GM11168 (cell line): ENCODE measurements around the gene GLRX3.

ENCODE experiments used
- in situ Hi-C: fragments of 300-500 bp; cut with MboI; formaldehyde crosslinking; loops from one replicate; pipeline ENCODE4 v1.12.0; 2022; ENCODE audit warnings: low sequenced_read_pairs; ENCODE audit not compliant: unreplicated experiment

GLRX3 gene

GRCh38 chr10:130185591-130185990 is 49.4 kb downstream of the GLRX3 start:
- in situ Hi-C loops = loop anchor here (25.0 kb wide), 1 partner anchor 1702 kb away; no protein-coding TSS in a partner anchor

DNA sequence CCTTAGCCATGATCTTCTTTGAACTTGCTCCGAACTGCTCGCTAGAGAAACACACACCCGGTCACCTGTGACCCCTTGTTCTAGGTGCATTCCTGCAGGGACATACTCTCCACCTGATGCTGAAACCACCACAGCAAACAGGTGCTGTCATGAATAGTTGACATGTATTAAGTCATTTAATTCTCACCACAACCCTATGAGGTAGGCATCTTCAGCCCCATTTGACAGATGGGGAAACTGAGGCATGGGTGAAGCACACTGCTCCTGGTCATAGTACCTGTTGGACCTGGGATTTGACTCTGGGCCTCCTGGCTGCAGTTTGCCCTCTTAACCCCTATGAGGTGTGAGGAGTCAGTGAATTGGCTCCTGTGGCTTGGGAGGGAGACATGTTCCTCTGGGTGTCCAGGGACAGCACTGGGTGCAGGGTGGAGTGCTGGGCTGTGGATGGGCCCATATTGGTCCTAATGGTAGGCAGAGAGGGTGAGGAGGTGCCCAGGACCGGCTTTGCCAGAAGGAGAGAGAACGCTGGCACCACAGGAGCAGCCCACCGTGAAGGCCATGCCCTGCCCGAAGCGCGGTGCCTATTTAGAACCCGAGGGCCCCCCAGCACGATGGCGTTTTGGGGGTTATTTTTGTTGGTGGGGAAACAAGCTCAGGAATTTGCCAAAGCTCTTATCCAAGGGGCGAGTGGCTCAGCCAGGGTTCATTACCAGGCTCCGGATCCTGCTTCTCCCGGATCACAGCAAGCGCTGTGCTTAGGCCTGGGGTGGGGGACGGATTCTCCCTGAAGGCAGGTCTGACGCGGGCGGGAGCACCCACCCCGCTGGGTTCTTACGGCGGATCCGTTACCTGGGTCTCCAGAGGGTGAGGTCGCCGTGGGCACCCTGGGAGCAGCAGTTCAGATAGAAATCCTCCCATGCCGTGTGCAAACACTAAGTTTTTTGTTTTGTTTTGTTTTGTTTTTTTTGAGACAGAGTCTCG is 52.3 kb downstream of the GLRX3 start:
- in situ Hi-C loops = loop anchor here (25.0 kb wide), 1 partner anchor 1699 kb away; no protein-coding TSS in a partner anchor

- in situ Hi-C loops = loop anchor here (25.0 kb wide), 1 partner anchor 1698 kb away; no protein-coding TSS in a partner anchor
Observed at GRCh38 chr10:130189608-130190054, 53.4 kb downstream of the GLRX3 start.

- in situ Hi-C loops = loop anchor here (25.0 kb wide), 1 partner anchor 1697 kb away; no protein-coding TSS in a partner anchor
Observed at GRCh38 chr10:130190055-130190736, 54.0 kb downstream of the GLRX3 start.

GRCh38 chr10:130190737-130191115 is 54.5 kb downstream of the GLRX3 start:
- in situ Hi-C loops = loop anchor here (25.0 kb wide), 1 partner anchor 1697 kb away; no protein-coding TSS in a partner anchor

- in situ Hi-C loops = loop anchor here (25.0 kb wide), 1 partner anchor 1696 kb away; no protein-coding TSS in a partner anchor
Observed at GRCh38 chr10:130191380-130191779, 55.2 kb downstream of the GLRX3 start.

DNA sequence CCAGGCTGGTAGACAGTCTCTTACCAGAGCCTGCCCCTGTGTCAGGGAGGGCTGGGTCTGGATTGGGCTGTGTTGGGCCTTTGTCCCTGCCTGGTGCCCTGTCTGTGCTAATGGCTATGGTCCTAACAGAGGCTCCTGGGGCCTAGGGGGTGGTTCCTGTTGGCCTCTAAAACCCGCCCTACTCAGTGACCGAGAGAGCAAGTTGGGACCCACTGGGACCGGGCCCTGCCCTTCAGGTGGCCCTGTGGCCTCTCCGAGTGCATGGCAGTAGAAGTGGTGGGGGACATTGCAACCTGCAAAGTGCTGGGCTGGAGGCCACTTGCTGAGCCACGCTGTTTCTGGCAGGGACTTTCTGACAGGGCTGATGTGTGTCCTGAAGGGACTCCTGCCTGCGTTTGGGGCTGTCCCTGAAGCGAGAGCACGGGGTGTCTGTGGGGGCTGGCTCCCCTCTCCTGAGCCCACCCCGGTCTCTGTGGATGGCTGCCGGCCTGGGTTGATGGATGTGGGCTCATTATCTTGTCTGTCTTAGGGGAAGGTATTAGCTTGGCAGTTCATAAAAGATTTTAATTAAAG is 56.2 kb downstream of the GLRX3 start:
- in situ Hi-C loops = loop anchor here (25.0 kb wide), 1 partner anchor 1695 kb away; no protein-coding TSS in a partner anchor

DNA sequence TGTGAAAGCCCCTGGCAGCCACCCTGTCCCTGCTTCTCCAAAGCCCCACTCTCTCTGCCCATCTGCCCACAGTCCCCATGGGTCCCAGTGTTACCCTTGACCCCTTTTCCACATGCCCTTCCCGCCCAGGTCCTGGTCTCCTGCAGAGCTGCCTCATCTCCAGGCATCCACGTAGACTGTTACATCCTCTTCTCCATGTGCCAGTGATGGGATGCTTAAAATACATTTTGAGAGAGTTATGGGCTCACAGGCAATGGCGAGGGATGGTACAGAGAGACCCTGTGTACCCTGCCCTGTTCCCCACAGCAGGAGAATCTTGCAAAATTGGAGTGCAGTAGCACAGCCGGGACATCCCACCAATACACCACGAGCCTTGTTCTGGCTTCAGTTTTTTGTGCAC is 56.8 kb downstream of the GLRX3 start:
- in situ Hi-C loops = loop anchor here (25.0 kb wide), 1 partner anchor 1694 kb away; no protein-coding TSS in a partner anchor

DNA sequence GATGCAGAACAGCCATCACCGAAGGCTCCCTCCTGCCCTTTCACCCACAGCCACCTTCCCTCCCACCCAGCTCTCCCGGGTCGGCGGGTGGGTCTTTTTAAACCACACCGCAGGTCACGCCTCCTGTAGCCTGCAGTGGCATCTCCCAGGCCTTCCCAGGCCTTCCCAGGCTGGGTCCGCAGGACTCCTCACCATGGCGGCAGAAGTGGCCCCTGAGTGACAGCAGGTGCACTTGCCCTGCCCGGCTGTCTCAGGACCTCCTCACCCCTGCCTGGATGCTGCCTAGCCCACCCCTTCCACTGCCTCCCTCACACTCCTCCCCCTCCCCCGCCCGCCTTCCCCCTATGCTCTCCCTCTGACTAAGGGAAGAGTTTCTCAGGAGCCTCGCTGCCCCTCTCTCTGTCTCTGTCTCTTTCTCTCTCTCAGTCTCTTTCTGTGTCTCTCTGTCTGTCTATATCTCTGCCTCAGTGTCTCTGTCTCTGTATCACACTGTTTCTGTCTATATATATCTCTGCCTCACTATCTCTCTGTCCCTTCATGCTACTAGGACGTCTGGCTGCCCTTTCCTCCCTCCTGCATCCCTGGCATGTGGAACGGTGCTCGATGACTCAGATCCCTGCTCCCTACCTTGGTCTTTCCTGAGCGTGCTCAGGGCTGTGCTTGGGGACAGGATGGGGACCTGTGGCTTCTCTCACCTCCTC is 57.5 kb downstream of the GLRX3 start:
- in situ Hi-C loops = loop anchor here (25.0 kb wide), 1 partner anchor 1694 kb away; no protein-coding TSS in a partner anchor

- in situ Hi-C loops = loop anchor here (25.0 kb wide), 1 partner anchor 1693 kb away; no protein-coding TSS in a partner anchor
Observed at GRCh38 chr10:130194194-130194990, 58.2 kb downstream of the GLRX3 start.

DNA sequence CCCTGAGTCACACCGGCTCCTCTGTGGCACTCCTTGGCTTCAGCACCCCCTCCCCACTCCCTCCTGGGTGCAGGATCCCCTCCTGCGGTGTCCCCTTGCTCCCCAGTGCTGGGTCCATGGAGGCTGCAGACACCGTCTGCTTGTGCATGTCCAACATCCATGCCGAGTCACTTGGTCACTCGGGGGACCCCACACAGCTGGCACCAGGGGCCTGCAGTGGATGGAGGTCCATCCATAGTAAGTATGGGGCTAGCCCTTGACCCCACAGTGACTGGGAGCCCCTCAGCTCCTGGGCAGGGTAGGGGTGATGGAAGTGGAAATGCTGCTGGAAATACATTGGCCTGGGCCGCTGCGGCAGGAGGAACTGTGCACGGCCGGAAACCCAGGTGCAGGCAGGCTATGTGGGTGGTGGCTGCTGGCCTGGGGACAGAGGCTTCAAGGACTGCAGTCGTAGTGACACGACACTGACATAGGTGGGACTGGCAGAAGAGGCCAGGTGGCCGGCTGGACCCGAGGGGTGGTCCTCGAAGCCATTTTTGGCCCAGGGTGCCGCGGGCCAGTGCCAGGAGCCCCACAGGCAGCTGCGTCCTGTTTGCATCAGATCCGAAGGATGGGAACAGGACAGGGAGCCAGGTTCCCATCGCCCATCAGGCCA is 58.9 kb downstream of the GLRX3 start:
- in situ Hi-C loops = loop anchor here (25.0 kb wide), 1 partner anchor 1692 kb away; no protein-coding TSS in a partner anchor

GRCh38 chr10:130195746-130196294 is 59.6 kb downstream of the GLRX3 start:
- in situ Hi-C loops = loop anchor here (25.0 kb wide), 1 partner anchor 1691 kb away; no protein-coding TSS in a partner anchor

GRCh38 chr10:130196511-130197487 is 60.6 kb downstream of the GLRX3 start:
- in situ Hi-C loops = loop anchor here (25.0 kb wide), 1 partner anchor 1691 kb away; no protein-coding TSS in a partner anchor

GRCh38 chr10:130198651-130199050 is 62.5 kb downstream of the GLRX3 start:
- in situ Hi-C loops = loop anchor here (25.0 kb wide), 1 partner anchor 1689 kb away; no protein-coding TSS in a partner anchor

DNA sequence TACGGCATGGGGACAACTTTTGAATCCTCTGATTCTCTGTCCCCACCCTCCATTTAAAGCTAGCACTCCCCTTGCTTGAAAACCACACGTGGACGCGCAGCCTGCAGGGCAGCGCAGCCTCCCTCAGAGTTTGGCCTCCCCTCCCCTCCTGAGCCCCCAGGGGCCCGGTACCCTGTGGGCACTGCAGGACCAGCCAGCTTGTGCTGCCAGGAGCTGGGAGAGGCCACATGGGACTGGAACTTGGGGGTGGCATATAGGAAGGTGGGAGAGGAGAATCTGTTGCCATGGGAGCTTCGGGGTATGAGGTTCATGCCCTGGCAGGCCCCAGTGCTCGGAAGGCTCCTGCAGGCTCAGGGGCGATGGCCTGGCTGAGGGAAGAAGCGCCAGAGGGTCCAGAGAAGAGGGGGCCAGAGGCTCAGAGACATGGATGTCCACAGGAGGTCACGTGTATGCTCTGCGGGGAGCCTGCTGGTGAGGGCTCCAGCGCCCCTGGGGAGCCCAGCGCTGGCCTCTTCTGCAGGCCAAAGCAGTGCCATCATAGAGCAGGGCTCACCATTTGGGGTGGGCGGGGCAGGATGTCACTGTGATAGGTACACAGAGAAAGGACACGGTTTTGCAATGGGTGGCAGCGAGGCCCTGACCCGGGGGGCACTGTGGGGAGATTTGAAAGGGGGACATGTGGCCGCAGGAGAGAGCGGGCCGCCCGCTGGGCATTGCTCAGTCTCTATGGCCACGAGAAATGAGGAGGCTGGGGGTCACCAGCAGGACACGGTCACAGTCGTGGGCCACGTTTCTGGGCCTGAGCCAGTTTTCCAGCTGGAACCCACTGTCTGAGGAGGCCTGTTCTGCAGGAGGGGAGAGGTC is 64.2 kb downstream of the GLRX3 start:
- in situ Hi-C loops = no loop called here

DNA sequence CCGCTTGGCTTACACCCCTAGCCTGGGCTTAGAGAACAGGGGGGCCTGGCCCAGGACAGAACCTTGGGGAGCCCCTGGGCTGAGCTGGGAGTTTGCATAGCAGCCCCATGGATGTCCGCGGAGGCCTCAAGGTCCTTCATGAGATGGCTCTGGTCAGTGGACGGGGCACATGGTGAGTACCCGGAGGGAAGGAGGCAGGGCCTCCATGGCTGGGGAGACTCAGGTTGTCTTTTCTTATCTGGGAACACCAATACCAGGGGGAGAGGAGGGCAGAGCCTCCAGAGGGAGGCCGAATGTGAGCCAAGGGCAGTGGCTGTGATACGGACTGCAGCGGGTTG is 64.8 kb downstream of the GLRX3 start:
- in situ Hi-C loops = no loop called here
